Vagina (tissue), 2 donors: Measurements from ENCODE around the gene CLK2.

Experiments used
- POLR2AphosphoS5 ChIP-seq, 2 donors: sonication (generic); formaldehyde crosslinking; IDR thresholded peaks; one replicate each; pipeline ENCODE4 v1.9.0; 2017; ENCODE audit warnings: antibody characterized with exemption in 2 of 2, mild to moderate bottlenecking in 2 of 2, low read depth in 1 of 2; ENCODE audit not compliant: insufficient read depth in 1 of 2
- TF ChIP-seq, protein P1 (sequence below), 3 experiments: fragments of 450-650 bp in 2 of 3; fragments of 200-600 bp in 1 of 3; sonication (generic) in 1 of 3; IDR thresholded peaks; one replicate each; pipeline ENCODE4 v1.5.1; 2017 to 2019; ENCODE audit warnings: antibody characterized with exemption in 3 of 3, mild to moderate bottlenecking in 2 of 3, moderate library complexity in 2 of 3

DNA sequence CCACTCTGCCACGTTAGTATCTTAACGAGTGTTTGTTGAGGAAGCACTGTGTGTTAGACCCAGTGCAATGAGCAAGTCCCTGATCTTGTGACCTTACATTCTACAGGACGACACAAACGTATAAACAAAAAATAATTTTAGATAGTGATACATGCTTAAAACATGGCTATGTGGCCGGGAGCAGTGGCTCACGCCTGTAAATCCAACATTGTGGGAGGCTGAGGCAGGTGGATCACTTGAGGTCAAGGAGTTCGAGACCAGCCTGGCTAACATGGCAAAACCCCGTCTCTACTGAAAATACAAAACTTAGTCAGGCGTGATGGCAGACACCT is 45.2 kb downstream of the CLK2 start:
- TF ChIP-seq POLR2AphosphoS5 (IDR thresholded peaks at IDR 0.05; ENCODE audit: insufficient read depth in 1 of 2, low read depth in 1 of 2): no peak
- TF ChIP-seq, protein P1, sequence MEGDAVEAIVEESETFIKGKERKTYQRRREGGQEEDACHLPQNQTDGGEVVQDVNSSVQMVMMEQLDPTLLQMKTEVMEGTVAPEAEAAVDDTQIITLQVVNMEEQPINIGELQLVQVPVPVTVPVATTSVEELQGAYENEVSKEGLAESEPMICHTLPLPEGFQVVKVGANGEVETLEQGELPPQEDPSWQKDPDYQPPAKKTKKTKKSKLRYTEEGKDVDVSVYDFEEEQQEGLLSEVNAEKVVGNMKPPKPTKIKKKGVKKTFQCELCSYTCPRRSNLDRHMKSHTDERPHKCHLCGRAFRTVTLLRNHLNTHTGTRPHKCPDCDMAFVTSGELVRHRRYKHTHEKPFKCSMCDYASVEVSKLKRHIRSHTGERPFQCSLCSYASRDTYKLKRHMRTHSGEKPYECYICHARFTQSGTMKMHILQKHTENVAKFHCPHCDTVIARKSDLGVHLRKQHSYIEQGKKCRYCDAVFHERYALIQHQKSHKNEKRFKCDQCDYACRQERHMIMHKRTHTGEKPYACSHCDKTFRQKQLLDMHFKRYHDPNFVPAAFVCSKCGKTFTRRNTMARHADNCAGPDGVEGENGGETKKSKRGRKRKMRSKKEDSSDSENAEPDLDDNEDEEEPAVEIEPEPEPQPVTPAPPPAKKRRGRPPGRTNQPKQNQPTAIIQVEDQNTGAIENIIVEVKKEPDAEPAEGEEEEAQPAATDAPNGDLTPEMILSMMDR (IDR thresholded peaks at IDR 0.05): no peak
